Activated naive CD4-positive, alpha-beta T cell treated with anti-CD3 and anti-CD28 coated beads, Interleukin-2, amount 50 U/mL, for 24 hours (primary cell): Measurements from ENCODE around the gene MEGF11.
"Not testable (repeated sequence)": the region's sequence is repeated elsewhere in the genome, so short reads cannot be mapped to it uniquely, and the experiment has no call there.

ENCODE experiments used
- H3K27ac Mint-ChIP-seq: one replicate; pipeline ENCODE4 v1.8.0; 2021; ENCODE audit warnings: mild to moderate bottlenecking, mixed read lengths
- H3K27me3 Mint-ChIP-seq: one replicate; pipeline ENCODE4 v1.8.0; 2021; ENCODE audit warnings: mixed read lengths
- H3K36me3 Mint-ChIP-seq: one replicate; pipeline ENCODE4 v1.8.0; 2021; ENCODE audit warnings: mixed read lengths
- H3K4me1 Mint-ChIP-seq: one replicate; pipeline ENCODE4 v1.8.0; 2021; ENCODE audit warnings: mixed read lengths
- H3K4me3 Mint-ChIP-seq: one replicate; pipeline ENCODE4 v1.8.0; 2021; ENCODE audit warnings: mild to moderate bottlenecking, mixed read lengths
- H3K9me3 Mint-ChIP-seq: one replicate; pipeline ENCODE4 v1.8.0; 2021; ENCODE audit warnings: mixed read lengths

Gene MEGF11

GRCh38 chr15:66019826-66020398 lies 233.6 kb downstream of the MEGF11 start:
- no peak overlapping the region for H3K27ac Mint-ChIP-seq

GRCh38 chr15:66019368-66019767 lies 234.2 kb downstream of the MEGF11 start:
- Mint-ChIP-seq H3K4me3 (no peak overlapping the region), H3K27me3 (peaks cover 6% of the 10 kb centered on the region), H3K9me3 (no peaks in the 10 kb centered on the region), H3K27ac (no peak overlapping the region), H3K36me3 (no peaks in the 10 kb centered on the region), H3K4me1 (no peaks in the 10 kb centered on the region)

More at GRCh38 chr15:66019826-66020398, 233.6 kb downstream of the MEGF11 start:
- no peaks in the 10 kb centered on the region for H3K4me1 Mint-ChIP-seq
- no peaks in the 10 kb centered on the region for H3K9me3 Mint-ChIP-seq
- H3K36me3 Mint-ChIP-seq = no peaks in the 10 kb centered on the region
- no peak overlapping the region for H3K4me3 Mint-ChIP-seq
- peaks cover 6% of the 10 kb centered on the region for H3K27me3 Mint-ChIP-seq

- no peak overlapping the region for H3K4me3 Mint-ChIP-seq
- H3K9me3 Mint-ChIP-seq = no peaks in the 10 kb centered on the region
- H3K36me3 Mint-ChIP-seq = no peaks in the 10 kb centered on the region
- peaks cover 6% of the 10 kb centered on the region for H3K27me3 Mint-ChIP-seq
- H3K27ac Mint-ChIP-seq = no peak overlapping the region
- no peaks in the 10 kb centered on the region for H3K4me1 Mint-ChIP-seq
Measured at GRCh38 chr15:66018488-66018797, 235.1 kb downstream of the MEGF11 start.

GRCh38 chr15:66017792-66018487 lies 235.6 kb downstream of the MEGF11 start:
- Mint-ChIP-seq H3K36me3 (no peaks in the 10 kb centered on the region), H3K4me1 (no peaks in the 10 kb centered on the region), H3K9me3 (no peaks in the 10 kb centered on the region), H3K4me3 (no peak overlapping the region), H3K27ac (no peak overlapping the region), H3K27me3 (peaks cover 6% of the 10 kb centered on the region)

- peaks cover 6% of the 10 kb centered on the region for H3K27me3 Mint-ChIP-seq
- H3K4me1 Mint-ChIP-seq = no peaks in the 10 kb centered on the region
- no peak overlapping the region for H3K4me3 Mint-ChIP-seq
- H3K9me3 Mint-ChIP-seq = no peaks in the 10 kb centered on the region
- no peak overlapping the region for H3K27ac Mint-ChIP-seq
- H3K36me3 Mint-ChIP-seq = no peaks in the 10 kb centered on the region
Measured at GRCh38 chr15:66017000-66017399, 236.6 kb downstream of the MEGF11 start.

- no peaks in the 10 kb centered on the region for H3K9me3 Mint-ChIP-seq
- no peaks in the 10 kb centered on the region for H3K36me3 Mint-ChIP-seq
- H3K27ac Mint-ChIP-seq = no peak overlapping the region
- H3K4me3 Mint-ChIP-seq = no peak overlapping the region
- H3K4me1 Mint-ChIP-seq = no peaks in the 10 kb centered on the region
- peaks cover 4% of the 10 kb centered on the region for H3K27me3 Mint-ChIP-seq
Measured at GRCh38 chr15:66016199-66016598, 237.4 kb downstream of the MEGF11 start.

- Mint-ChIP-seq H3K9me3 (no peaks in the 10 kb centered on the region), H3K27me3 (peaks cover 7% of the 10 kb centered on the region), H3K27ac (no peak overlapping the region), H3K36me3 (no peaks in the 10 kb centered on the region), H3K4me3 (no peak overlapping the region), H3K4me1 (no peaks in the 10 kb centered on the region)
Measured at GRCh38 chr15:66014635-66015182, 238.8 kb downstream of the MEGF11 start.

GRCh38 chr15:66014022-66014421 lies 239.5 kb downstream of the MEGF11 start:
- Mint-ChIP-seq H3K4me3 (no peak overlapping the region), H3K4me1 (no peaks in the 10 kb centered on the region)

GRCh38 chr15:66008940-66009562 lies 244.5 kb downstream of the MEGF11 start:
- H3K4me3 Mint-ChIP-seq = no peak overlapping the region
- no peaks in the 10 kb centered on the region for H3K4me1 Mint-ChIP-seq
- H3K27ac Mint-ChIP-seq = no peak overlapping the region
- H3K27me3 Mint-ChIP-seq = peaks cover 7% of the 10 kb centered on the region
- H3K36me3 Mint-ChIP-seq = no peaks in the 10 kb centered on the region
- H3K9me3 Mint-ChIP-seq = no peaks in the 10 kb centered on the region

More at GRCh38 chr15:66014022-66014421, 239.5 kb downstream of the MEGF11 start:
- Mint-ChIP-seq H3K9me3 (no peaks in the 10 kb centered on the region), H3K27ac (no peak overlapping the region), H3K27me3 (peaks cover 5% of the 10 kb centered on the region), H3K36me3 (no peaks in the 10 kb centered on the region)

GRCh38 chr15:66007663-66008262 lies 245.8 kb downstream of the MEGF11 start:
- no peak overlapping the region for H3K27ac Mint-ChIP-seq
- H3K4me3 Mint-ChIP-seq = no peak overlapping the region
- no peaks in the 10 kb centered on the region for H3K4me1 Mint-ChIP-seq
- no peaks in the 10 kb centered on the region for H3K36me3 Mint-ChIP-seq
- H3K9me3 Mint-ChIP-seq = no peaks in the 10 kb centered on the region
- H3K27me3 Mint-ChIP-seq = peaks cover 7% of the 10 kb centered on the region

GRCh38 chr15:66006986-66007385 lies 246.6 kb downstream of the MEGF11 start:
- peaks cover 7% of the 10 kb centered on the region for H3K27me3 Mint-ChIP-seq
- no peak overlapping the region for H3K4me3 Mint-ChIP-seq
- H3K27ac Mint-ChIP-seq = no peak overlapping the region
- H3K9me3 Mint-ChIP-seq = no peaks in the 10 kb centered on the region
- H3K36me3 Mint-ChIP-seq = no peaks in the 10 kb centered on the region
- H3K4me1 Mint-ChIP-seq = no peaks in the 10 kb centered on the region

GRCh38 chr15:66004618-66005262 lies 248.8 kb downstream of the MEGF11 start:
- no peaks in the 10 kb centered on the region for H3K9me3 Mint-ChIP-seq
- no peak overlapping the region for H3K4me3 Mint-ChIP-seq
- no peaks in the 10 kb centered on the region for H3K4me1 Mint-ChIP-seq
- H3K27me3 Mint-ChIP-seq = peaks cover 6% of the 10 kb centered on the region
- no peaks in the 10 kb centered on the region for H3K36me3 Mint-ChIP-seq
- no peak overlapping the region for H3K27ac Mint-ChIP-seq

GRCh38 chr15:66003129-66003528 lies 250.4 kb downstream of the MEGF11 start:
- not testable (repeated sequence) for H3K4me3 Mint-ChIP-seq, H3K9me3 Mint-ChIP-seq, H3K36me3 Mint-ChIP-seq, H3K27ac Mint-ChIP-seq, H3K27me3 Mint-ChIP-seq, H3K4me1 Mint-ChIP-seq

- no peak overlapping the region for H3K4me3 Mint-ChIP-seq
- H3K27me3 Mint-ChIP-seq = peaks cover 6% of the 10 kb centered on the region
- H3K36me3 Mint-ChIP-seq = no peaks in the 10 kb centered on the region
- no peak overlapping the region for H3K27ac Mint-ChIP-seq
- no peaks in the 10 kb centered on the region for H3K4me1 Mint-ChIP-seq
- H3K9me3 Mint-ChIP-seq = no peaks in the 10 kb centered on the region
Measured at GRCh38 chr15:66001717-66002426, 251.7 kb downstream of the MEGF11 start.

- no peak overlapping the region for H3K4me3 Mint-ChIP-seq
- no peaks in the 10 kb centered on the region for H3K4me1 Mint-ChIP-seq
- H3K27me3 Mint-ChIP-seq = peaks cover 3% of the 10 kb centered on the region
- H3K36me3 Mint-ChIP-seq = no peaks in the 10 kb centered on the region
- H3K9me3 Mint-ChIP-seq = no peaks in the 10 kb centered on the region
- H3K27ac Mint-ChIP-seq = no peak overlapping the region
Measured at GRCh38 chr15:66001042-66001441, 252.5 kb downstream of the MEGF11 start.
